AG04450 (cell line): ENCODE results near the gene MEF2C. TPM values are rescaled to one million over a fixed set of nuclear protein-coding genes. Genes with fewer than 3 reads are reported as not detected.

Experiments
- CTCF ChIA-PET: fragments of 300-600, 350-600 bp; formaldehyde crosslinking; extraction: SDS; loops from one replicate; lab custom pipeline; 2022; ENCODE audit warnings: antibody characterized with exemption, inconsistent platforms; lab: Charles Lee
- POLR2A ChIA-PET: fragments of 350-600 bp; formaldehyde crosslinking; extraction: SDS; loops from one replicate; lab custom pipeline; 2021; ENCODE audit warnings: antibody characterized with exemption, inconsistent platforms; lab: Yijun Ruan, JAX
- DNase-seq: peaks from one replicate; pipeline ENCODE4 v3.0.0-alpha.2; 2011; ENCODE audit warnings: low read depth, low spot score
- H3K27ac ChIP-seq: one replicate; pipeline ENCODE4 v1.5.1; 2012; ENCODE audit warnings: low read depth, low read length, control low read depth
- H3K27me3 ChIP-seq: one replicate; pipeline ENCODE4 v1.6.0; 2012; ENCODE audit warnings: low read length; ENCODE audit not compliant: control insufficient read depth, insufficient read depth
- H3K4me3 ChIP-seq: 2 replicates; pipeline ENCODE4 v1.5.1; 2011; ENCODE audit warnings: mild to moderate bottlenecking, low read depth, low read length, control low read depth
- H3K9me3 ChIP-seq: 2 replicates; pipeline ENCODE4 v1.5.1; 2012; ENCODE audit warnings: low read length; ENCODE audit not compliant: control insufficient read depth, insufficient read depth
- CTCF ChIP-seq: IDR thresholded peaks from 2 replicates; pipeline ENCODE4 v1.5.1; 2011; ENCODE audit warnings: low read depth, low read length, control low read depth, inconsistent platforms
- polyA plus RNA-seq: library from polyadenylated mRNA; depleted of rRNA; stranded (reverse); fragments of >200 nt; gene quantifications from 2 replicates; pipeline ENCODE4 v1.2.3, GENCODE V29; 2011

MEF2C gene
- polyA plus RNA-seq, 1 experiment, result 3.9 TPM

DNA sequence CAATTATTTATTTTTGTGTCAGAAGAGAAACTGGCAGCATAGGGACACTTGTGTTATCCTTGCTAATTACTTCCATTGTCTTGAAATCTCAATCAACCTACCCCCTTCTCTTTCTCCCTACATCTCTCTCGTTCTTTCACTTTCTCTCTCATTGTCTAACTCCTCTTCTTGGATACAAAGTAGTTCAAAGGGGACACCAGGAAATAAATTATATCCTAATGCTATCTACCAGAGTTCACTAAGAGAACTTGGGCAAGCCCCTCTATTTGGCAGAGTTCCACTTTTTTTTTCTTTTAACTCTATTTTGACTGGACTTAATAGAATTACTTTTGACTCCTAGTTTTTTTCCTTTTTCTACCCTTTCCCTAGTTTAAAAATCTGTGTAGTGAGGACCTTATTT lies 102.2 kb downstream of the MEF2C start:
- ChIA-PET POLR2A (no interaction called here), CTCF (no interaction called here)
- Histone ChIP-seq H3K27ac (no peak overlapping the region), H3K4me3 (no peak overlapping the region), H3K27me3 (no peaks in the 10 kb centered on the region), H3K9me3 (no peaks in the 10 kb centered on the region)
- DNase-seq, result no peak
- TF ChIP-seq CTCF, result no peak

DNA sequence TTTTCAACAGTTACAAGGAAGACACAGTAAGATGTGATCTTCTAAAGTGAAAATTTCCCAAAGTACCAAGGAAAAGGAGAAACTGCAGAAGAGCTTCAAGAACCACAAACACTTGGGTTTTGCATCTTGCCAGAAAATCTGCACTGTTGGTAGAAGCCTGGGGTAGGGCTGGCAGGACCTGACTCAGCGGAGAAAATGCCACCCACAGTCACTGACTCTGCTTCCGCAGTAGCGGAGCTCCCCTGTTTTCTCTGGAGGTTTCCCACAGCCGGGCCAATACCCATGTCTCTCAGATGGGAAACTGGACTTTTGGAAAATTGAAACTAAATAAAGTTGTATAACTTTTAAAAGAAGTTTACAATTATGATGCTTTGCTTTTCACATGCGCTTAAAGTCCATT lies 104.2 kb downstream of the MEF2C start:
- H3K27me3 ChIP-seq, result no peaks in the 10 kb centered on the region
- no peak for DNase-seq
- H3K27ac ChIP-seq, result no peak overlapping the region
- H3K9me3 ChIP-seq, result no peaks in the 10 kb centered on the region
- H3K4me3 ChIP-seq, result no peak overlapping the region
- ChIA-PET CTCF (no interaction called here), POLR2A (no interaction called here)
- TF ChIP-seq CTCF, result no peak

DNA sequence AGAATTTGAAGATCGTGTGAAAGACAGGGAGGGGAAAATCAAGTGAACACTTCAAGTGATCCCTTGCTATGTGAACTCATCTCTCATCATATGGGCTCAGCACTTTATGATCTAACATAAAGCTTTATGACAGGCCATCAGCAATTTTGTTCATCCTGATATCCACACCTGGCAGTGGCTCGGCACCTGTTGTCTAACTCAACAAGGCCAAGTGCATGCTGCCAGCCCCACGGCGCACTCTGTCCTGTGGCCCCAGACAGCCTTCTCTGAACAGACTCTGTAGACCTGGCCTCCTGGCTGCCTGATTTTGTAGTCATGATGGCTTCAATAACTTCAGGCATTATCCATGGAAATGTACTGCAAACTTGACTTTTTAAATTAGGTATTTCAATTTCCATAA lies 106.3 kb downstream of the MEF2C start:
- DNase-seq, result no peak
- ChIA-PET POLR2A (no interaction called here), CTCF (no interaction called here)
- no peak overlapping the region for H3K4me3 ChIP-seq
- no peaks in the 10 kb centered on the region for H3K27me3 ChIP-seq
- TF ChIP-seq CTCF, result no peak
- no peak overlapping the region for H3K27ac ChIP-seq
- H3K9me3 ChIP-seq, result no peaks in the 10 kb centered on the region

DNA sequence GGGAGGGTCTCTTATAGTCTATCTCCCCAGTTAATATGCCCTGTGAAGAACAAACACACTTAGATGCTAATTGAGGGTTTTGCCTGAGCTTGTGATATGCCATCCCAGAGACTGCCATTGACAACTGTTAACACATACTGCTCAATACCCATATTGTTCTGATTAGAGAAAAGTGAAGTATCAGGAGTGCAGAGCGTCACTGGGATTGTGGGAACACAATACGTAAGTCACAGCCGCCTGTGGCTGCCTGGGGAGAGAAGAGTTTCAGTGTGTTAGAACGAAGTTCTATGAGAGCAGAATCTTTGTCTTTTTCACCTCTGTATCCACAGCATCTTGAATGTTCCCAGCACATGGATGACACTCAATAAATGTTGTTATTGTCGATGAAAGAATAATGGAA lies 110.2 kb downstream of the MEF2C start:
- no peak for DNase-seq
- Histone ChIP-seq H3K27me3 (no peaks in the 10 kb centered on the region), H3K4me3 (no peak overlapping the region), H3K9me3 (no peaks in the 10 kb centered on the region), H3K27ac (no peak overlapping the region)
- CTCF ChIA-PET, result no interaction called here
- TF ChIP-seq CTCF, result no peak
- POLR2A ChIA-PET, result no interaction called here

DNA sequence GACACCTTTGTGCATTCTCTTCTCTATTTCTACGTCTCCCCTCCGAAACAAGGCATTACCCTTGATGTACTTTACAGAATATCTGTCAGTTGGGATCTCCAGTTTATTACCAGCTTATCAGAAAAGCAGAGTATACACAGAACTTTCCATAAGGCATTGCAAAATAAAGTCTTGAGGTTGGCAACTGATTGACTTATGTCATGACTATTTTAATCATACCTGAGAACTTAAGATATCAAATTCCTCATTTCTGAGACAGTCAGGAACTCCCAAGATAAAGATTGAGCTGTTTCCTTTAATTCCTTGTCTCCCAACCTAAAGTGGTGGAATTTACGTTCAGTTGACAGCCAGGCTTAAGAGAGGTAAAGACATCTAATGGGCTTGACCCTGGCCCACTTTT lies 110.9 kb downstream of the MEF2C start:
- no peak for TF ChIP-seq CTCF
- ChIA-PET CTCF (no interaction called here), POLR2A (no interaction called here)
- no peak for DNase-seq
- Histone ChIP-seq H3K9me3 (no peaks in the 10 kb centered on the region), H3K4me3 (no peak overlapping the region), H3K27ac (no peak overlapping the region), H3K27me3 (no peaks in the 10 kb centered on the region)
